Aorta (tissue), 5 donors: ENCODE measurements around the gene KCNC4. TPM values are rescaled to one million over a fixed set of nuclear protein-coding genes. Genes with fewer than 3 reads are reported as not detected.

ENCODE experiments used
- ATAC-seq: fragments of 200-7000 bp; cut with Tn5 transposase; one replicate; pipeline ENCODE4 v1.9.1; 2022; ENCODE audit warnings: moderate library complexity; ENCODE audit not compliant: low FRiP score
- DNase-seq, 2 donors: peaks; one replicate each; pipeline ENCODE4 v3.0.0-alpha.2; 2020
- H3K27ac ChIP-seq, 2 donors: one replicate each; pipeline ENCODE4 v1.5.1; 2013; ENCODE audit warnings: low read length in 2 of 2, mild to moderate bottlenecking in 2 of 2, moderate library complexity in 2 of 2, control low read depth in 1 of 2, inconsistent platforms in 1 of 2, low read depth in 1 of 2
- H3K27me3 ChIP-seq, 2 donors: one replicate each; pipeline ENCODE4 v1.6.1; 2013; ENCODE audit warnings: control low read depth in 1 of 2, low read length in 1 of 2, mild to moderate bottlenecking in 1 of 2, moderate library complexity in 1 of 2; ENCODE audit not compliant: insufficient read depth in 2 of 2, control insufficient read depth in 1 of 2
- H3K36me3 ChIP-seq, 2 donors: one replicate each; pipeline ENCODE4 v1.6.1; 2013; ENCODE audit warnings: control low read depth in 1 of 2, low read length in 1 of 2, mild to moderate bottlenecking in 1 of 2; ENCODE audit not compliant: insufficient read depth in 2 of 2, control insufficient read depth in 1 of 2
- H3K4me1 ChIP-seq, 2 donors: one replicate each; pipeline ENCODE4 v1.6.1; 2013; ENCODE audit warnings: low read length in 2 of 2, control low read depth in 1 of 2, mild to moderate bottlenecking in 1 of 2, moderate library complexity in 1 of 2; ENCODE audit not compliant: insufficient read depth in 2 of 2, control insufficient read depth in 1 of 2
- H3K4me3 ChIP-seq, 2 donors: one replicate each; pipeline ENCODE4 v1.5.1; 2013; ENCODE audit warnings: low read length in 2 of 2, control low read depth in 1 of 2, mild to moderate bottlenecking in 1 of 2
- H3K9me3 ChIP-seq: one replicate; pipeline ENCODE4 v1.6.1; 2013; ENCODE audit warnings: mild to moderate bottlenecking, low read length; ENCODE audit not compliant: control insufficient read depth
- WGBS, 2 donors: extraction: QIAGEN DNeasy Blood & Tissue Kit; methylation state at CpG; one replicate each; pipeline ENCODE4 v1.1.7; 2013; 5-methylcytosine and 5-hydroxymethylcytosine counted together
- intact Hi-C, 2 donors: fragments of 100-400 bp; cut with DNase I; formaldehyde crosslinking; loops; one replicate each; pipeline versions ENCODE4 v1.14.2 to v1.15.0; 2022
- polyA plus RNA-seq, 2 donors: library from polyadenylated mRNA; stranded (reverse); fragments of 200-250 nt; gene quantifications; one replicate each; pipeline ENCODE4 v1.2.3, GENCODE V29; 2013
- total RNA-seq, 2 donors: library from RNA; stranded (reverse); fragmentation: NEBNext Ultra II Directional; extraction: Animal tissue kit (Norgen Biotek cat#: 25700); gene quantifications; one replicate each; pipeline ENCODE4 v1.2.1, GENCODE V29; 2021
- donor health status: healthy with polysubstance abuse.
- donor health status: Bipolar disorder and iron deficiency.
- donor health status: DM: no; HTN: no; CAD: no.
- donor health status: DM: no; HTN: no; CAD: no.
- donor health status: DM: yes; HTN: yes; CAD: no.

The KCNC4 gene
- total and polyA plus RNA-seq, 4 donors, result 0.75 to 22.6 (median 11.5) TPM

DNA sequence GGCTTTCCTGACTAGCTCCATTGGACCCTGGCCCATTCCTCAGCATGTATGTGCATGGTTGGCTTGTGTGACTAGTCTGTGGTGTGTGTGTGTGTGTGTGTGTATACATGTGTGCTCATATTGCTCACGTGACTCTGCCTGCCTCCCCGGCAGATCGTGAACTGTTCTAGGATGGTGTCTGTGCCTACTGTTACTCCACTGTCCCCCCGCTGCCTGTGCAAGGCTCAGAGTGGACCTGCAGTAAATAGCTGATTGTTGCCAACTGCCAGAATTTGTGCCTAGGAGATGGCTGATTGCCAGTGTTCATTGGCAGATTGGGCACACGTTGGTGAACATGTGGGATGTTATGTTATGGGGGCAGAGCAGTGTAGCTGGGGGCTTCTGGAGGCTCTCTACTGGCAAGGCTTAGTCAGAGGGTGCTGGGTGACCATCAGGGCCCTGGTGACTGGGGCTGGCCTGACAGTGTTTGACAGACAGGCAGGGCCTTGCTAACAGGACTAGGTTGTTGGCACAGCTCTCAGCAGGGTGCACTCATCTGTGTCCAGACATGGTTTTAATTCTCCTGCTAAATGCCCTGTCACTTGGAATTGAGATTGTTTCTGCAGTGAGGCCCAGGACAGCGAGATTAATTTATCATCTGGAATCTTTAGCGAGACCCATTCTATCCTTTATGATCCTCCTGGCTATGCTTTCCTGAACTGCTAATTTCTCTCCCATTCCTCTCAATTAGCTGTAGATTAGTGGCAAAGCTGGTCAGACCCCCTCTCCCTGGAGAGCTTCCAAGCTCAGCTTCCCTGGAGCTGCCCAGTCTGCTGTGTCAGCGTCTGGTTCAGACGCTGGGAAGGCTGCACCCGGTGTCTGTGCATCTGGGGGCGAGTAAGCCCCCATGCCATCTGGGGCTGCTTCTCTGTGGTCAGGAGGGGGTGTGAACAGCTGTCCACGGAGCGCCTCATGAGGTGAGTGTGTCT lies 39.1 kb upstream of the KCNC4 start:
- Histone ChIP-seq H3K27ac (no peak overlapping the region), H3K27me3 (no peaks in the 10 kb centered on the region), H3K4me1 (no peaks in the 10 kb centered on the region), H3K4me3 (no peak overlapping the region), H3K9me3 (no peaks in the 10 kb centered on the region), H3K36me3 (no peaks in the 10 kb centered on the region)
- no peak for ATAC-seq
- WGBS, 2 donors, result 51 to 53% methylated on average over 13 of the region's 13 CpGs
- intact Hi-C loops, result no loop called here
- no peak for DNase-seq

DNA sequence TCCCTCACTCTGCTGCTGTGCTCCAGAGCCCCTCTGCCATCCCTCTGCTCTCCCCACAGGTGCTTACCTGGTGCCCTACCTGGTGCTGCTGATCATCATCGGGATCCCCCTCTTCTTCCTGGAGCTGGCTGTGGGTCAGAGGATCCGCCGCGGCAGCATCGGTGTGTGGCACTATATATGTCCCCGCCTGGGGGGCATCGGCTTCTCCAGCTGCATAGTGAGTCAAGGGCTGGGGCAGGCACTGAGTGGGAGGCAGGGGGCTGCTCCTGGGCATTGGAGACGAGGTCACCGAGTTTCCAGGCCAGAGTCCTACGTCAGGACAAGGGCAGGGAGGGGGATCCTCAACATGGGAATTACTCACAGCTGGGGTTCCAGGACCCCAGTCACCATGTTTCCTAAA lies 38.1 kb upstream of the KCNC4 start:
- H3K27me3 ChIP-seq, result no peaks in the 10 kb centered on the region
- no peak overlapping the region for H3K27ac ChIP-seq
- no peak for DNase-seq
- no peak for ATAC-seq
- WGBS, 2 donors, result 90 to 92% methylated on average over 10 of the region's 10 CpGs
- no peak overlapping the region for H3K4me3 ChIP-seq
- no peaks in the 10 kb centered on the region for H3K9me3 ChIP-seq
- H3K4me1 ChIP-seq, result no peaks in the 10 kb centered on the region
- no peaks in the 10 kb centered on the region for H3K36me3 ChIP-seq
- intact Hi-C loops, result no loop called here

DNA sequence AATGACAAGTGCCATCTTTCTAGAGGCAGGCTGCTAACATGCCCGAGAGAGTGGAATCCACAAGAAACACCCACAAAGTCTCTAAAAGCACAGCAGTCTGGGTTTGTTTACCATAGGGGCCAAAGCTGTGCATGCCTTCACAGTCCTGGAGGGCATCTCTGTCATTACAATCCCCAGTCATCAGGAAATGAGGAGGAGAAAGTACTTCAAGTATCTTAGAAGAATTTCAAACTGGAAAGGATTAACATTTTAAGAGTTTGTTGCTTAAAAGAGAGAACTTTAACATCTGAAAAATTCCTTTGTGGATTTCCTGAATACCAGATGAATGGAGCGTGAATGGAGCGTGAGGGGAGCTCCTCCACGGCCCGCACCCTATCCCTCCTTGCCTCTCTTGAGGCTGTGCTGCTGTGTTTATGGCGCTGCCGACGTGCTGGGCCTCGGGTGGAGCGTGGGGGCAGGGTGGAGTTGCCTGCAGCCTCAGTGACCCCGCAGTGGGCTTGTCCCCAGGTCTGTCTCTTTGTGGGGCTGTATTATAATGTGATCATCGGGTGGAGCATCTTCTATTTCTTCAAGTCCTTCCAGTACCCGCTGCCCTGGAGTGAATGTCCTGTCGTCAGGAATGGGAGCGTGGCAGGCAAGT lies 36.5 kb upstream of the KCNC4 start:
- no peak overlapping the region for H3K27ac ChIP-seq
- H3K36me3 ChIP-seq, result no peaks in the 10 kb centered on the region
- H3K4me3 ChIP-seq, result no peak overlapping the region
- H3K27me3 ChIP-seq, result no peaks in the 10 kb centered on the region
- intact Hi-C loops, result no loop called here
- DNase-seq, result no peak
- no peak for ATAC-seq
- WGBS, 2 donors, result 87 to 88% methylated on average over 15 of the region's 15 CpGs
- no peaks in the 10 kb centered on the region for H3K4me1 ChIP-seq
- H3K9me3 ChIP-seq, result no peaks in the 10 kb centered on the region

DNA sequence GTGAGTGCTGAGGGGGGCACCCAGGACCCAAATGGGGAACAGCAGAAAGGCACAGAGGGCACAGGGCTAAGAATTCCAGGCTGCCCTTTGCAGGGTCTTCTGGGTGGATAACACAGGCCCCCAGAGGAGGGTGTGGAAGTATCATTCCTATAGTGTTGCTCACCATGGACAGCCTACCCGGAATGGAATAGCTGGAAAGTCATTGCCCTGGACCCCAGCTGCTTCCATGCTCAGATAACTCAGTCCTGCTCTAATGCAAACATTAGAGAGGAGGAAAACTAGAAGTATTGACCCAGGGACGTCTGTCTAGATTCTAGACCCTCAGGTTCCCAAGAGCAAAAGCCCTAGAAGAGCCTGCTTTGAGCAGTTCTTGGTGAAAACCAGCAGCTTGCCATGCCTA lies 35.2 kb upstream of the KCNC4 start:
- Histone ChIP-seq H3K27ac (no peak overlapping the region), H3K36me3 (no peaks in the 10 kb centered on the region), H3K27me3 (no peaks in the 10 kb centered on the region), H3K9me3 (no peaks in the 10 kb centered on the region), H3K4me3 (no peak overlapping the region), H3K4me1 (no peaks in the 10 kb centered on the region)
- 77 to 84% methylated on average over 2 of the region's 2 CpGs for WGBS, 2 donors
- DNase-seq (no peak), ATAC-seq (no peak)
- intact Hi-C loops, result no loop called here

DNA sequence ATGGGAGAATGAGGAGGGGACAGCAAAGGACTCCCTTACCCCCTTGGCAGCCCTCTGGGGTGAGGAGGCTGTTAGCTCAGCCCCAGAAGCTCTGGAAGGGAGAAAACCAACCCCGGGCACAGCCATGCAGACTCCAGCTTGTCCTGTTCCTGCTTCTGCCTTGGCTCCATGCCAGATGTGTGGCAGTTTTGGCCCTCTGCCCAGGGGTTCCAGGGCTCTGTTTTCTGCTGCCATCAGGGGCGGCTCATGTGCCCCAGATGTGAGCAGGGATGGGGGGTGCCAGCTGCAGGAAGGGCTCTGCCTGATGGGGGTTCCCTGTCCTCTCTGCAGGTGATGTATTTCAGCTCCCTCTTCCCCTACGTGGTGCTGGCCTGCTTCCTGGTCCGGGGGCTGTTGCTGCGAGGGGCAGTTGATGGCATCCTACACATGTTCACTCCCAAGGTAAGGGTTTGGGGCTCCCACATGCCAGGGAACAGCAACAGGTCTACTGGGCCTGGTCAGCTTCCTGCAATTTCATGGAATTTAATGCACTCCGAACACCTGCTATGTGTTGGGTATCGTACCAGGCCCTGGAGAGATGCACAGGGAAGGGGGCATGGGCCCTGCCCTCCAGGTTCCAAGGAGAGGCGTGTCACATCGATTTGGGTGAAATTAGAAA lies 33.7 kb upstream of the KCNC4 start:
- Histone ChIP-seq H3K27me3 (no peaks in the 10 kb centered on the region), H3K27ac (no peak overlapping the region), H3K36me3 (no peaks in the 10 kb centered on the region), H3K4me1 (no peaks in the 10 kb centered on the region), H3K9me3 (no peaks in the 10 kb centered on the region), H3K4me3 (no peak overlapping the region)
- intact Hi-C loops, result no loop called here
- DNase-seq, result no peak
- peak; percentile 26 for ATAC-seq
- 59 to 63% methylated on average over 9 of the region's 9 CpGs for WGBS, 2 donors

DNA sequence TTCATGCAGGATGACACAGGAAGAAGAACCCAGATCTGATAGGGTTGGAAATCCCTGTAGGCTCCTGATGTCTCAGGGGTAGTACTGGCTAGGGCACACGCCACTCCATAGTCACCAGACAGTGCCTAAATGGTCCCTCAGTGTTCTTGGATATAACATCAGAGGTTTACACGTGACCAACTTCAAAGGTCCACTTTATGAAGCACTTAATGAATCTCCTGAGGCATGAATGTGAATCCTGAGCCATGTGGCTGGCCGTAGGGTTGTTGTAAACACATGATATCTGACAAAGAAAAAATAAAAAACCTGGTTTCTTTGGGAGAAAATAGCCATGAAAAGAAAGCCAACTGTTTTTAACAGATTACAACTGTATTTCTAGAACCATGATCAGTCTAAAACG lies 32.3 kb upstream of the KCNC4 start:
- H3K4me1 ChIP-seq, result no peaks in the 10 kb centered on the region
- intact Hi-C loops, result no loop called here
- H3K27ac ChIP-seq, result no peak overlapping the region
- WGBS, 2 donors, result 78 to 81% methylated on average over 4 of the region's 4 CpGs
- H3K27me3 ChIP-seq, result no peaks in the 10 kb centered on the region
- DNase-seq (no peak), ATAC-seq (no peak)
- no peak overlapping the region for H3K4me3 ChIP-seq
- no peaks in the 10 kb centered on the region for H3K9me3 ChIP-seq
- no peaks in the 10 kb centered on the region for H3K36me3 ChIP-seq

DNA sequence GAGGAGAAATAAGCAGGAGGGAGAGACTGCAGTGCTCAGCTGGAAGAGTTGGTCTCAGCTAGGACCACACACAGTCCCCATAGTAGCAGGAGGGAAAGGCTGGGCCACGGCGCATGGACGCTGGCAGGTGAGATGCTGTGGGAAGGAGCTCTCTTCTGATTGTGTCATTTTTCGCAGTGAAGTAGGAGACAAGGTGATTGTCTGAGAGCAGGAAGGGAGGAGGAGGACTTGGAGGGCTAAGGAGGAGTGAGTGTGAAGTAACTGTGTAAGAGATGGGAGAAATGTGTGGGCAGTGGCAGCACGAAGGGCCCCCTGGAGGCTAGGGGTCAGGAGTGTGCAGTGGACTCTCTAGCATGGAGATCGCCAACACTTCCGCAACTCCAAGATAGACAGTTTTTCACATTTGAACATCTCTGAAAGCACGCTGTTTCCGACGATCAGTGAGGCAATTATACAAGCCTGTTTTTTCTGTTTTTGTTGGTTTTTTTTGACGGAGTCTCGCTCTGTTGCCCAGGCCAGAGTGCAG lies 26.4 kb upstream of the KCNC4 start:
- DNase-seq, result no peak
- H3K27ac ChIP-seq, result no peak overlapping the region
- intact Hi-C loops, result no loop called here
- H3K4me3 ChIP-seq, result no peak overlapping the region
- WGBS, 2 donors, result 94% methylated on average over 12 of the region's 12 CpGs
- peaks cover 0 to 2% of the 10 kb centered on the region in 2 donors for H3K4me1 ChIP-seq
- H3K27me3 ChIP-seq, result no peaks in the 10 kb centered on the region
- ATAC-seq, result no peak
- no peaks in the 10 kb centered on the region for H3K9me3 ChIP-seq
- H3K36me3 ChIP-seq, result no peaks in the 10 kb centered on the region

DNA sequence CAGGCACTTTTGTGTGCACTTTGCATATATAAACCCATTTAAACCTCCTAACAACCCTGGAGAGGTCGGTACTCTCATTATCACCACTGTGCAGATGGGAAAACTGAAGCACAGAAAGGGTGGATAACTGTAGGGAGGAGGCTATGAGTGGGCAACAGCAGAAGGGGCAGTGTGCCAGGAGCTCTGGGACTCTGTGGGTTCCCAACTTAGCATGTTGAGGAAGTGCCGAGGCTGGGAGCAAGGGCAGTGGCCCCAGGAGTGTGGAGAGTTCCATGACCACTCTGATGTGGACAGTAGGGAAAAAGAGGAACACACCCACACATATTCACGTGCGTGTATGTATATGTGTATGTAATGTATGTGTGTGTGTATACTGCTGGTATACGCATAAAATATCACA lies 25.7 kb upstream of the KCNC4 start:
- no peak for DNase-seq
- no peaks in the 10 kb centered on the region for H3K9me3 ChIP-seq
- H3K36me3 ChIP-seq, result no peaks in the 10 kb centered on the region
- intact Hi-C loops, result no loop called here
- no peaks in the 10 kb centered on the region for H3K27me3 ChIP-seq
- no peak for ATAC-seq
- H3K27ac ChIP-seq, result no peak overlapping the region
- H3K4me3 ChIP-seq, result no peak overlapping the region
- peaks cover 0 to 4% of the 10 kb centered on the region in 2 donors for H3K4me1 ChIP-seq
- WGBS, 2 donors, result 73 to 78% methylated on average over 5 of the region's 5 CpGs
